HL-60/S4 (cell line): ENCODE data around the gene ARHGEF2.

Source experiments
- in situ Hi-C: fragments of 300-500 bp; cut with MboI; formaldehyde crosslinking; loops from 2 replicates; pipeline ENCODE4 v1.14.3; 2022; ENCODE audit warnings: low sequenced_read_pairs

ARHGEF2 gene

DNA sequence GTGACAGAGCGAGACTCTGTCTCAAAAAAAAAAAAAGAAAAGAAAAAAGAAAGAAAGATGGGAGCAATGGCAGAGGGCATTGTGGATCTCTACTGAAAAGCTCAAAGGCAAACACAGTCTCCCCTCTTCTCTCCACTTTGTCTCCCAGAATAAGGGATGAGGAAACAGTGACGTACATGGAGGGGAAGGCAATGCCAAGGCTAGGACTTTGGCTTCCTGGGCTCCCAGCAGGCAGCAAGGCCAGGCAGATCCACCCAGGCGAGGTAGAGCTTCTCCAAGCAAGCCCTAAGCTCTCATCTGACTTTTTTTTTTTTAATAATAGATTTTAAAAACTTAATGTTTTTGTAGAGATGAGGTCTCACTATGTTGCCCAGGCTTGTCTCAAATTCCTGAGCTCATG lies 4.6 kb downstream of the ARHGEF2 start:
- in situ Hi-C loops = no loop called here

DNA sequence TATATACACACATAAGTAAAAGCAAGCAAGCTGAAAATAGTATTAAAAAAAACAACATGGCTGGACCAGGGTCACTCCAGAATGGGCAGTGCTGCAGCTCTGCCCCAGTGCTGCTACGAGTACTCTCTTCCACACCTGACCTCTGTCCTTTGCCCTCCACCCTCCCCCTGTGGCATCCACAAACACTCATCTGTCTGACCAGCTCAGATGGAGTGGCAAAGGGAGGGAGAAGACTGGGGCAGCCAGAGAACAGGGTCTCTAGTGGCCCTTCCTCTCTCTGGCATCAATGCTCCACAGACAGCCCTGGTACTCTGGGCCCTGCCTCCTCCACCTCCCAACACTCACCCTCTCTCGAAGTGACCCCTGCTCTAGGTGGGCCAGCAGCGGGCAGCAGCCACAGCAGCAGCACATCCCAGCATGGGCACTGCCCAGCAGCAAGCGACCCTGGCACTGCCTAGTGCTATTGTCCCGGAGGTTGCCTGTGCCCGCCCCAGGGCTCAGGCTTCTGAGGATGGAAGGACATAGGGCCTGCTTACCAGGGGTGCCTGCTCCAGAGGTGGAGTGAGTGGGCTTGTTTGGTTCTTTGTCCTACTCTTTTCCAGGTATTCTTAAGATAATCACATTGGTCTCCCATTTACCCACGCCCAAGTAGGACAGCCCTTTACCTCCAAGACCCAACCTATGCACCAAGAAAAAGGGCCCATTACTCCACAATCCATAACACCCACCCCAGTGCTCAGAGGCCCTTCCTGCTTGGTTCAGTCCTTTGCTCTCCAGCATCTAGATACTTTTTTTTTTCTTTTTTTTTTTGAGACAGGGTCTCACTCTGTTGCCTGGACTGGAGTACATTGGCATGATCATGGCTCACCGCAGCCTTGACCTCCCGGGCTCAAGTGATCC lies 6.2 kb downstream of the ARHGEF2 start:
- in situ Hi-C loops = no loop called here

DNA sequence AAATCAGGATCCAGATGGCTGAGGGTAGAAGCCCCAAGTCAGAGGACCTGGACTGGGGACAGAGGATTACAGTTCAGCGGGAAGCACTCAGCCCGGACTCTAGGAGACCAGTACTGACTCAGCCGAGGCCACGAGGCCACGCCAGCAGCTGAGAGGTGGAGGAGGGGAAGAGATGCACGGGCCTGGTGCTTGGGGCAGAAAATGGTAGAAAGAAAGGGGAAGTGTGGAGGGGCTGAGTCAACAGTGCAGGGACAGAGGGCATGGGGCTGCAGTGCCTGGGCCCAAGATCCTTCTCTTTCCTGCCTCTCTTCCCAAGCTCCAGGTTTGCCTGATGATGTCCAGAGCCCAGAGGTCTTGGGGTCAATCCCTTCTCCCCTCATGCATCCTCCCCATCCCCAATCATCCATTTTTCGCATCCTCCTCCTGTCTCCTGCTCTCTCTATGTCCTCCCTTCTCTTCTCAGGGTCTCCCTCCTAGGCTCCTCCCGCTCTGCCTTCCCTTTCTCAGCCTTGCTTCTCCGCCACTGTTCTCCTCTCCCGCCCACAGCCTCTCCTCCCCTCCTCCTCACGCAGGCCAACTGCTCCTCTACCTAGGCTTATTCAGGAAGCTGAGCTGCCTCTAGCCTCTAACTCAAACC lies 7.7 kb downstream of the ARHGEF2 start:
- in situ Hi-C loops = no loop called here

DNA sequence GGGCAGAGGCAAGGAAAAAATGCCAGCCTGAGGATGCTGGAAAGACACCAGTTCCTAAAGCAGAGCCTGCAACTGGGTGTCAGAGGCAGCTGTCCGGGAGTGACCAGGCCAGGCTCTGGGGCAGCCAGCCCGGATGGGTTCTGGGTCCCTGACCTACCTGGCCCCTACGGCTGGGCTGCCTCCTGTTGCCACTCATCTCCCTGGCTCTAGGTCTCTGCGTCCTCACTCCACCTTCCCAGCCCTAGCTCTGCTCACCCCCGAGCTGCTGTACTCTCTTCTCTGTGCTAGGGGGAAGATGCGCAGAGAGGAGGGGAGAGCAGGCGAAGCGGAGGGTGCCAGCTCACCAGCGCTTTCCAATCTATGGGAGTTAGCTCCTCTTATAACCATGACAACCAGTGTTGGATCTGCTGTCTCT lies 9.0 kb downstream of the ARHGEF2 start:
- in situ Hi-C loops = no loop called here

DNA sequence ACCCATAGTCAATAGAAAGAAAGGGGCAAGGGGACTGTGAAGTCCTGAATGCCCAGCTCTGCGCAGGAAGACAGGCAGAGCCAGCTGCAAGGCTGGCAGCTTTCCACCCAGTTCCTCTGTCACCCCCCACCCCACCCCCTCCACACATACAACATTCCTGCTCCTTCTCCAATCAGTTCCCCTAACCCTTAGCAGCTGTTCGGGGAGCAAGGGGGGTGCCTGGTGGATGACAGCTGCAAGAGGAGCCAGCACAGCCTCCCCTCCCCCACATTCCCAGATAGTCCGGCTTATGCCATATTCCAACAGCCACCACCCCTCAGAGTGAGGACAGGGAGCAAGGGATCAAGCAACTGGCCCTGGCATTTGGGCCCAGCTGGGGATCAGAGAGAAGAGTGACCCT lies 9.7 kb downstream of the ARHGEF2 start:
- in situ Hi-C loops = no loop called here

DNA sequence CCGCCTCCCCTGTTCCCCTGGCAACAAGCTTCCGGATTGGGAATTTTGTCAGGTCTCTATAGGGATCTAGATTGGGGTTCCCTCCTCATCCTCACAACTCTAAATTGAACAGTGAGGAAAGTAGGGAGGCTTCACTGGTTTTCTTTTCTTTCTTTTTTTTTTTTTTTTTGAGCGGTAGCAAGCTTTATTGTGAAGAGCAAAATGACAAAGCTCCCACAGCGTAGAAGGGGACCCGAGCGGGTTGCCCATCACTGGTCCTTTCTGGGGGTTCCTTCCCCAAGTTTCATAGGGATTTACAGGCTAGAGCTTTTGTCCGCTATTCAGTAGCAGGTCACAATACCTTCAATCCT lies 10.3 kb downstream of the ARHGEF2 start:
- in situ Hi-C loops = no loop called here

DNA sequence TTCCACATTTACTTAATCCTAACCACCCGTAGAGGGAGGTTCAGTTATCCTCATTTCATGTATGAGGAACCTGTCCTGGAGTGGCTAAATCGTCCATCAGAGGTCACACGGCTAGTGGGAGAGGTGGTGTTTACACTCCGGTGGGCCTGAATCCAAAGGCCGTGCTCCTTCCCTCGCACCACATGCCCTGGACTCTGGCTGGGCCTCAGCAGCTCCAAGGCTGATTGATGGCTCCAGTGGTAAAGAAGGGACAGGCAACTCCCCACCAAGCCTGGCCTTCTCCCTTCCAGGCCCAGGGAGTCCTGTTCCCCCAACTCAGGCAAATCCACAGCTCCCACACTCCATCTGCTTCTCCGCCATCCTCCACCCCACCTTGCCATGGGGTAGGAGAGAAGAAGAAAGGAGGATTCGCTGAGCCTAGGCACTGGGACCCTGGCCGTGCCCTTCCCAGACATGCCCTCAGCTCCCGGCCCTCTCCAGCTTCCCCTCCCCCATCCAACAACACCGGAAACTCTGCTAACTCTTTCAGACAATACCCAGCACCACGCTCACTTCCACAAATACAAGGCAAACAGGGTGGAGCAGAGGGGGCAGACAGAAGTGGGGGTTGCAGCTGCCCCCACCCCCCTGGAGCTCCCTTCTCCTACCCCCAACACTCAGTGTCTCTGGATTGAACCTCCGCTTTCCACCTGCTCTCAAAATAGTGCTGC lies 10.9 kb downstream of the ARHGEF2 start:
- in situ Hi-C loops = no loop called here

DNA sequence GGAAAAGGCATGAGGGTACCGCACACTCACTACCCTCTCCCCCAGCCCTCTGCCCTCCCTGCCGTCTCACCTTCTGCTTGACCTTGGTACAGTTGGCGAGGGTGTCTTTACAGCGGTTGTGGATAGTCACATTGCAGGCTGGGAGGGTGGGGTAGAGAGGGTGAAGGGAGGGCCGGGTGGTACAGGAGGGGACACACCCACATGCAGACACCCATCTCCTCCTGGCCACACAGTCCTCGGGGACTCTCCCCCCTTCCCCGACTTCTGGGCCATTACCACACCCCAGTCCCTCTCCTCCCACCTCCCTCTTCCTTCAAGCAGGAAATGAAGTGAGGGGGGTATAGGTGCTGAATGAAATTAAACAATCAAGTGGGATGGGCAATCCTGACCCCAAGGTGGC lies 11.6 kb downstream of the ARHGEF2 start:
- in situ Hi-C loops = no loop called here

DNA sequence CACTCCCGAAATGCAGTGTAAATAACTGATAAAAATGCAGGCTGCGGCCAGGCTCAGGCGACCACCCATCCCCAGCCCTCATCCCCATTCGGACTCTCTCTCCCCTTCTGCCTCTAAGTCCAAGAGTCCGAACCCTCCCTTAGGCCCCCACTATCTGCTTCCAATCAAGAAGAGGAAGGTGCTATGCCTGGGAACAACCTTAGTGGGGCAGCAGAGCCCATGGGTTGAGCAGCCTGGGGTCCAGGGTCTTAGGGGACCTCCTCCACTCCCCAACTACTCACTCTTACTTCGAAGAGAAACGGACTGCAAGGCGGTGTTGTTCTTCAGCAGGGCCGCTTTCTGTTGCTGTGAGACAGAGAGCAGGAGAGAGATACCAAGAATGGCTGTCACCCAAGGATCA lies 12.2 kb downstream of the ARHGEF2 start:
- in situ Hi-C loops = no loop called here

DNA sequence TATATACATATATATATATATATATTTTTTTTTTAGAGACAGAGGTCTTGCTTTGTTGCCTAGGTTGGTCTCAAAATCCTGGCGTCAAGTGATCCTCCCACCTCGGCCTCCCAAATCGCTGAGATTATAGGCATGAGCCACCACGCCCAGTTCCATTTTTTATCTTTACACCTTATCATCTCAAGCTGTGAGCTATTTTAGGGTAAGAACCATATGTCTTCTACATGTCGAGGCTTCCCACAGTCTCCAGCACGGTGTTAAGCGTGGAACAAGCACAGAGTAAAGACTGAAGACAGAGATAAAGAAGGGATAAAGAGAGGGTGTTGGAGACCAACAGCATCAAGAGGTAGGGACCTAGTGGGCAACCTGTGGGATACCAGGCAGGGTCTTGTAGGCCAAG lies 14.2 kb downstream of the ARHGEF2 start:
- in situ Hi-C loops = no loop called here

DNA sequence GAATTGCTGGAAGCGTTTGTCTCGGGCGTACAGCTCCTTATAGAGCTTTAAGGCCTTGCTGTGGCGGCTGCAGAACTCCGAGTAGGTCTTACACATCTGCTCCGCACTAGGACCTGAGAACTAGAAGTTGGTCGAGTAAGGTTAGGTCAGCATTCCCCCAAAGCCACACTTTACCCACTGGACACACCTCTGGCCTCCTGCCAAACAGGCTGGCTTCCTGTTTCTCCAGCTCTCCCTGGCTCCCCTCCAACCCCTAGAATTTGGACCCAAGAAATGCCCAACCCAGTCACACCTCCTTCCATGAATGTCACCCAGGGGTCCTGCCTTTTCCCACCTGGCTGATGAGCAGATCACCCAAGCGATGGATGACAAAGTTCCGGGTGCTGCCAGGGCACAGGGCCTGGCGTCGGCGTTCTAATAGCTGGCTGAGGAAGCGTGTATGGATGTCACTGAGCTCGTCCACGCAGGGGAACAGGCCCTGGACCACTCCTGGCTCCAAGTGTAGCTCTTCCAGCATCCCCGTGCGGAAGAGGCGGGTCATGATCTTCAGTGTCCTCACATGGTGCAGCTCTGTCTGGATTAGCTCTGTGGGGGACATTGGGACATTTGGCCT lies 15.6 kb downstream of the ARHGEF2 start:
- in situ Hi-C loops = no loop called here

DNA sequence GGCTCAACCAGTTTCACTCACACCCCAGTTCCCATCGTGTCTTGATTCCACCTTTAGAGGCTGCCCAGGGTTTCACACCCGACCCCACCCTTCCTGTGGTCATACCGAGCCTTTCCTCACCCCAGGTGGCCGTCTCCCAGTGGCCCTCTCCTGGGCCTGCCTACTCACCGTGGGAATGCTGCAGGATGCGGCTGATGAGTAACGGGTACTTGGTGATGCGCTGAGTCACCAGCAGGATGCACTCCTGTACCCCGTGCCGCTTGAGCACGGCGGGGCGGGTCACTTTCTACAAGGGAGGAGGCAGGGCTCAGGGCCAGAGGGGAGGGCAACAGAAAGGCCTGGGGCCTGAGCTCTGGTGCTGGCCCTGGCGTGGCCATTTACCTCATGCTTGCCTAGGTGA lies 16.4 kb downstream of the ARHGEF2 start:
- in situ Hi-C loops = no loop called here

DNA sequence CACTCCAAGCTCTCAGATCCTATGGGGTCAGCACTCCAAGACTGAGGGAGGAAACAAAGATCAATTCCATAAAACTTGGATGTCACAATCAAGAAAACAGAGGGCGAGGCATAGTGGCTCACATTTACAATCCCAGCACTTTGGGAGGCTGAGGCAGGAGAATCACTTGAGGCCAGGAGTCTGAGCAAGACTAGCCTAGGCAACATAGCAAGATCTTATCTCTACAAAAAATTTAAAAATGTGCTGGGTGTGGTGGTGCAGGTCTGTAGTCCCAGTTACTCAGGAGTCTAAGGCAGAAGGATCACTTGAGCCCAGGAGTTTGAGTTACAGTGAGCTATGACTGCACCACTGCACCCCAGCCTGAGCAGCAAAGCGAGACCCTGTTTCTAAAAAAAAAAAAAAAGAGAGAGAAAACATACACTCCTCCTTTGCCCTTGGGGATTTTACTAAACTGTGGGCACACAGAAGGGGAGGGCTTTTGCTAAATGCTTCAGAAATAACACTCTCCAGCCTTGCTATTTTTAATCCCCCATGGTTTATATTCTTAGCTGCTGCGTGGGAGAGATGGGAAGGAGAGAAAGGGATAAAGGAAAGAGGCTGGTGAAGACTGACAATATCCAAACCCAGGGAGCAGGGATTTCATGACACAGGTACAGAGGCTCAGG lies 18.1 kb downstream of the ARHGEF2 start:
- in situ Hi-C loops = no loop called here

DNA sequence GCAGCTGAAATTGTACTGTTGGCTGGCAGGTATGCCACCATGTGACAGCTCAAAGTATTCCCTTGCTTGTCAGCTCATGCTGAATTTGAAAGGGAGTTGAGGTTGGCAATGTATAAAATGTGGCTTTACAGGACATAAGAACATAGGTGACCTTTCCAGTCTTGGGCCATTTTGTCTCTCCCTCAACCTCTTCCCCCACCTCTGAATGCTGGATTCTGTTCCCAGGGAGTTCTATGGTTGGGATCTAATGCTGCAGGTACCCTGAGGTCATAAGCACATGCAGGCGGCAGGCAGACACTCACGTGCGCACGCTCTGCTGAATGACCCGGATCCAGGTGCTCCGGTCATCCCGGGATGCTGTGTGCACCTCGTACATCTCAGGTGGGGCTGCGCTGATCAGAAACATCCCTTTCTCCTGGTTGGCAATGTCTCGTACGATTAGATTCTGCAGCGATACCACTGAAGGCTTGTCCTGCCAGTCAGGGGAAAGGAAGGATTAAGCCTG lies 20.9 kb downstream of the ARHGEF2 start:
- in situ Hi-C loops = no loop called here

DNA sequence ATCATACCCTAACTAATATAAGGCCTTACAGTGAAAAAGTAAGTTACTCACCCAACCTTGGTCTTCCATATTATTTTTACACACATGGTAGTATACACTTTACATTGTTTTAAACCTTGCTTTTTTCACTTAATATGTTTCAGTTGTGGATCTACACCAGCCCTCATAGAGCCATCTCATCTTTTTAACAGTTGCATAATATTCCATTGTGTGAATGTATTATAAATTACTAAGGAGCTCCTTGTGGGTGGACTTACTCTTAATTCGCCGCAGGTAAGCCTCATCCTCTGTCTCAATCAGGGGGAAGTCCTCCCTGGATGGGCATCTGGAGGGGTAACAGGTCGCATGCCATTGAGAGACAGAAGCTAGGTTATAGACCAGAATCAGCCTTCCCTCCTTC lies 23.7 kb downstream of the ARHGEF2 start:
- in situ Hi-C loops = no loop called here

DNA sequence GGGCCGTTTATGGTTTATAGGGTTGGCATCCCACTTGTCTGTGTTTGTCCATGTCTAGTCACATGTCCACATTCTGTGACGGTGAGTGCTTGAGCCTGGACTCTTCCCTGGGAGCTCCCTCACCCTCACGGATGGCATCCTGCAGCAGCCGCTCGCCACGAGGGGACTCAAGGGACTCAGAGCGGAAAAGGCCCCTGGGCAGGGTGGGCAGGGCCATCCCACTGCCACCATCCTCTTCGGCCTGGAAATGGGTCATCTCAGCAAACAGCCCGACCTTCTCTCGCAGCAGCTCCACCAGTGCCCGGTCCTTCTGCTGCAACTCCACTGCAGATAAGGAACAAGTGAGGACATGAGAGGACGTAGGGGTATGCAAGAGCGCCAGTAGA lies 25.8 kb downstream of the ARHGEF2 start:
- in situ Hi-C loops = no loop called here

DNA sequence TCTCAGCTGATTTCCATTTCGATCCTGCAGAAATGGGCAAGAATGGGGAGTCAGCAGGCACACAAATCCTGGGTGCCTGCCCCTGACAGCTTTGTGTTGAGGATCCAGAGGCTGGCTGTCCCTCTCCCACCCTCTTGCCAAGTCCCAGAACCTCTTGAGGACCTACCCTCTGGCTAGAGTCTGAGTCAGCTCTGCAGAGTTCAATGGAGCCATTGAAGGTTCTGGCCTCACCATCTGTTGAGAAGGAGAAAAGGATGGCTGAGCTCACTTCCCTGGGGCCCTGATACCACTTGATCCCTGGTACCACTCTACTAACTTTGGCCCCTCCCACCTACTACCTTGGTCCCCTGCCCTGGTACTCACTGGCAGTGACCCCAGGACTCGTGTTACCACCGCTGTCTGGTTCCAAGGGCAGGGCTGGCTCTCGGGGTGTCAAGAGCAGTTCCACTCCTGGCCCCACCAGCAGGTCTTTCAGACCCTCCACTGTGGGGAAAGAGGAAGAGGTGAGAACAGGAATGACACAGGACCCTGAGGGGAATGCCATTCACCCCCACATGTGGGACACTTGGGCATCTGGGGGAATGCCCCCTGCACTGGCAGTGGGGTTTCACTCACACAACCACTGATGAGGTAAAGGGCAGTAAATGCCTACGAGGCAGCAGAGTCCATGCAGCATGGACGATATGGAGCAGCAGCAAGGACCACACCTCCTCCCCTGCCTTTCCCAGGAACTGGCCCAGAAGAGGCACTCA lies 26.4 kb downstream of the ARHGEF2 start:
- in situ Hi-C loops = no loop called here

DNA sequence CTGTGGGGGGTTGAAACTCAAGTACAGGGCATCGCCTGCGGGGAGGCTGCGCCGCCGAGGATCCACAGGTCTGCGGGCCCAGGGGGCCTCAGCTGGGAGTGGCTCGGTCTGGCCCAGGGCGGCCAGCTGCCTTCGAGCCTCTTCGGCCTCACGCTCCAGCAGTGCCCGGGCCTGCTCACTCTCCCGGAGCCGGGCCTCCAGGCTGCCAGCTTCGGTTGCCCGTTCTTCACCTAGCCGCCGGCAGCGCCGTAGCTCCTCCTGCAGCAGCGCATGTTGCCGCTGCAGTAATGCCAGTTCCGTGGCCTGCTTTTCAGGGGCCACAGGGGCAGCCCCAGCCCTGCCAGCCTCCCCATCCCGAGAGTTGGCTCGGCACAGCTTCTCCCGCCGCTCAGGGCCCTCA lies 27.5 kb downstream of the ARHGEF2 start:
- in situ Hi-C loops = no loop called here

DNA sequence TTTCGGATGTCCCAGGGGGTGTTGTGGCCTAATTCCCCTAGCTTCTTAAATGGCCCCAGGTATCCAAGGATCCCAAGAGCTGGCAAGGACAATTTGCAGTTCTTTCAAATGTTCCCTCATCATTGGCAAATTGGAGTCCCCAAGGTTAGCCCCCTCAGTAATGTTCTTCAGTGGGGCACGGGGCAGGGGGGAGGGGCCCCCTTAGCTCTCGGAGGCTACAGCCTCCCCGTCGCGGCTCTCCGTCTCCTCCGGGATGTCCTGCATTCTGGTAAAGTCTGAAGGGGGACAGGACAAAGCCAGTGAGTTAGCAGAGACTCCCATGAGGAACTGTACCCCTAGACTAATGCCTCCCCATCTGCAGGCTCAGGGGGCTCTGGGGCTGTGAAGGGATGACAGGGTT lies 30.6 kb downstream of the ARHGEF2 start:
- in situ Hi-C loops = no loop called here

DNA sequence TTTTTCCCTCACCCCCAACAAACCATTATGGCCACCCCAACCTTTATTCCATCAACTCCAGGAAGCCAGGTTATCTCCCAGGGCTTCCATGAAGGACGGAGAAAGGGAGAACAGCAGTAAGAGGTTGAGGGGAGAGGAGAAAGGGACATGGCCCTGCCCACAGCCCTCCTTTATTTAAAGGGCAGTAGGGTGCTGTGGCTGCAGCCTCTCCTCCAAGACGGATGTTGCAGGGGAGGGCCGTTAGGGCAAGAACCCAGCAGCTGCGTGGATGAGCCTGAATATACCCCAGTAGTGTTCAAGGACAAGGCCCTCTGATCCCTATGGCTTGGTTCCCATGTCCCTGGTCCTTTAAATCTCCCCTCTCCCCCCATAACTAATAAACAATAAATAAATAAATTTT lies 31.1 kb downstream of the ARHGEF2 start:
- in situ Hi-C loops = no loop called here
